GM18511 (cell line): Measurements from ENCODE around the gene SPAG16.
"Not testable (repeated sequence)": the region's sequence is repeated elsewhere in the genome, so short reads cannot be mapped to it uniquely, and the experiment has no call there.

ENCODE experiments used
- ATAC-seq: cut with Tn5 transposase; IDR thresholded peaks from one replicate; pipeline ENCODE4 v1.9.1; 2021; ENCODE audit warnings: mild to moderate bottlenecking, moderate library complexity; ENCODE audit not compliant: unreplicated experiment

The SPAG16 gene

GRCh38 chr2:213407027-213407426 is 122.8 kb downstream of the SPAG16 start:
- ATAC-seq, result not testable (repeated sequence)

- ATAC-seq, result not testable (repeated sequence)
Observed at GRCh38 chr2:213408426-213409070, 124.3 kb downstream of the SPAG16 start.

GRCh38 chr2:213410687-213411086 is 126.4 kb downstream of the SPAG16 start:
- ATAC-seq, result not testable (repeated sequence)

- no peak for ATAC-seq
Observed at GRCh38 chr2:213411582-213412289, 127.5 kb downstream of the SPAG16 start.

GRCh38 chr2:213415093-213415492 is 130.8 kb downstream of the SPAG16 start:
- ATAC-seq, result no peak

- no peak for ATAC-seq
Observed at GRCh38 chr2:213416832-213417231, 132.6 kb downstream of the SPAG16 start.

- ATAC-seq, result no peak
Observed at GRCh38 chr2:213419980-213420379, 135.7 kb downstream of the SPAG16 start.

- no peak for ATAC-seq
Observed at GRCh38 chr2:213420828-213421385, 136.6 kb downstream of the SPAG16 start.

GRCh38 chr2:213422211-213422610 is 137.9 kb downstream of the SPAG16 start:
- ATAC-seq, result no peak

GRCh38 chr2:213425618-213426017 is 141.4 kb downstream of the SPAG16 start:
- no peak for ATAC-seq

GRCh38 chr2:213429516-213429915 is 145.3 kb downstream of the SPAG16 start:
- no peak for ATAC-seq

GRCh38 chr2:213443921-213444320 is 159.7 kb downstream of the SPAG16 start:
- ATAC-seq, result no peak

- ATAC-seq, result no peak
Observed at GRCh38 chr2:213451542-213452239, 167.4 kb downstream of the SPAG16 start.

GRCh38 chr2:213455316-213456008 is 171.2 kb downstream of the SPAG16 start:
- ATAC-seq, result no peak

- ATAC-seq, result no peak
Observed at GRCh38 chr2:213475433-213475832, 191.2 kb downstream of the SPAG16 start.

- no peak for ATAC-seq
Observed at GRCh38 chr2:213476641-213477040, 192.4 kb downstream of the SPAG16 start.

GRCh38 chr2:213490087-213490486 is 205.8 kb downstream of the SPAG16 start:
- ATAC-seq, result no peak

- ATAC-seq, result no peak
Observed at GRCh38 chr2:213491376-213491775, 207.1 kb downstream of the SPAG16 start.

- ATAC-seq, result no peak
Observed at GRCh38 chr2:213496226-213496625, 212.0 kb downstream of the SPAG16 start.

GRCh38 chr2:213500881-213501280 is 216.6 kb downstream of the SPAG16 start:
- ATAC-seq, result no peak

- no peak for ATAC-seq
Observed at GRCh38 chr2:213524164-213524563, 239.9 kb downstream of the SPAG16 start.
